SW 1271 (cell line): ENCODE results near the gene SEMA4G.
A peak's percentile ranks its signal among the peaks of the same experiment; 100 is the strongest.

Experiments used
- DNase-seq, 2 experiments: peaks; one replicate each; lab custom pipeline; 2025; lab: John Stamatoyannopoulos, UW

SEMA4G gene

DNA sequence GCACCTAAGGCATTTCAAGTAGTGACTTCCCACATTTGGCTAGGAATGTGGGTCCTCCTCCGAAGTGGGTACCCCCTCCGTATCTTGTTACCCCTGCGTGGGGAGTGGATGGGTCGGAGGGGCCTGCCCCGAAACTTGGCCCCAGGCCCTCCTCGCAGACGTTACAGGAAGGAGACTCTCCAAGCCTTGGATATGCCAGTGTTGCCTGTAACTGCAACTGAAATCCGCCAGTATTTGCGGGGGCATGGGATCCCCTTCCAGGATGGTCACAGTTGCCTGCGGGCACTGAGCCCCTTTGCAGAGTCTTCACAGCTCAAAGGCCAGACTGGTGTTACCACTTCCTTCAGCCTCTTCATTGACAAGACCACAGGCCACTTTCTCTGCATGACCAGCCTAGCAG lies 18.9 kb downstream of the SEMA4G start:
- no peak for DNase-seq

GRCh38 chr10:100989088-100989487 lies 19.8 kb downstream of the SEMA4G start:
- no peak for DNase-seq

DNA sequence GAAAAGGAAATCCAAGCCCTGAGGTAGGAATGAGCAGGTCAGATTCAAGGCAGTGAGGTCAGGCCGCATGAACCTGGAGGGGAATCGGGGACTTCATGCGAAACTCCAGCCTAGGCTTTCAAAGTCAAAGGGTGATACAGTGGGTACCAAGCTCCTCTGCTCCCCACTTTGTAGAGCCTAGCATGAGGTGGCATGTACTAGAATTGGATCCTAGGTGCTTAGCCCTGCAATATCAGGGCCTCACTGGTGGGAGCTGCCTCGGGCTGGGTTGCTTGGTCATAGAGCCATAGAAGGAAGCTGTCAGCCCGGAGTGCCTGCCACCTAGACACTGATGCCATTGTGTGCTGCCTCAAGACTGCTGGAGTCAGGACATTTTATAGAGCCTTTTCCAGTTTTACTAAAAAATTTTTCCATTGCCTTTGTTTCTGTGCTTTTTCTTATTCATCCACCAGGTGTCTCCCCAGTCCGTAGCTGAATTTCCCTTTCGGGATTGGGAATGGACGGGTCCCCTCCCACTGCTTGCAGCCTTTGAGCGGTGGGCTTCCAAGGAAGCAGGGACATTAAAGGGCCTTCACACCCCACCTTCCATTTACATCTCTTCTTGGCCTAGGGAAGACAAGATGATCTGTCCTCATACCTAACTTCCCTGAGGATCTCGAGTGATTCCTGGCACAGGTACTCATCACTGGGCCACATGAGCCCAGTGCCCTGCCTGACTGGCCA lies 24.8 kb downstream of the SEMA4G start:
- DNase-seq = peak in 1 of 2 experiments; percentile 32

- DNase-seq = no peak
These were observed 25.9 kb downstream of the SEMA4G start for GRCh38 chr10:100995181-100995580.

DNA sequence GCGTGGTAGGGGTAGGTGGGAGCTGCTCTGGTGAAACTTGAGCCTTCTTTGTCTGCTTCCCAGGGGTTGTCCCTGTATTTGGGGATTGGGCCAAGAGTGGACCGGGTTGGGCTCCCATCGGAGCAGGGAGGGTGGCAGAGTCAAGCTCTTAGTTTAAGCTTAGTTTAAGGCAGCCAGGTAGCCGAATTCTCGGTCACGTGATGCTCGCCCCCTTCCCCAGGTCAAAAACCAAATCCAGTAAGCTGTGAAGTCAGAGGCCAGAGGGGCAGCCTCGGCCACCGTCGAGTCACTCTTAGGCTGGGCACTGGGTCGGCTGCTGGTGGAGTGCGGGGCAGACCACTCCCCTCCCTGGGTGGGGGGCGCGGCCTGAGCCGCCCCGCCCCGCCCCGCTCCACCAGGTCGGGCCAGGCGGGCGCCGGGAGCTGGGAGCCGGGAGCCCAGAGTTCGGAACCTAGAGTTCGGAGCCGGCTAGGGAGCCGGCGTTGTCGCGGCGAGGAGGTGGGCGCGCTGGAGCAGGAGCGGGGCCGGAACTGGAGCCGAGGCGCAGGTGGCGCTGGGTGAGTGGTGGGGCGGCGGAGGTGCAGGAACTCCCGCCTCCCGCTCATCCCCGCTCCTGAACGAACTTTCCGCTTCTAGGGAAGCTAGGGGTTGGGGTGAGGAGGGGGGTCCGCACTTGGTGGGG lies 27.5 kb downstream of the SEMA4G start:
- DNase-seq = no peak

GRCh38 chr10:100997360-100998182 lies 28.3 kb downstream of the SEMA4G start:
- DNase-seq = peak; percentile 35 to 63

- peak in 1 of 2 experiments; percentile 44 for DNase-seq
These were observed 29.1 kb downstream of the SEMA4G start for GRCh38 chr10:100998183-100998990.

DNA sequence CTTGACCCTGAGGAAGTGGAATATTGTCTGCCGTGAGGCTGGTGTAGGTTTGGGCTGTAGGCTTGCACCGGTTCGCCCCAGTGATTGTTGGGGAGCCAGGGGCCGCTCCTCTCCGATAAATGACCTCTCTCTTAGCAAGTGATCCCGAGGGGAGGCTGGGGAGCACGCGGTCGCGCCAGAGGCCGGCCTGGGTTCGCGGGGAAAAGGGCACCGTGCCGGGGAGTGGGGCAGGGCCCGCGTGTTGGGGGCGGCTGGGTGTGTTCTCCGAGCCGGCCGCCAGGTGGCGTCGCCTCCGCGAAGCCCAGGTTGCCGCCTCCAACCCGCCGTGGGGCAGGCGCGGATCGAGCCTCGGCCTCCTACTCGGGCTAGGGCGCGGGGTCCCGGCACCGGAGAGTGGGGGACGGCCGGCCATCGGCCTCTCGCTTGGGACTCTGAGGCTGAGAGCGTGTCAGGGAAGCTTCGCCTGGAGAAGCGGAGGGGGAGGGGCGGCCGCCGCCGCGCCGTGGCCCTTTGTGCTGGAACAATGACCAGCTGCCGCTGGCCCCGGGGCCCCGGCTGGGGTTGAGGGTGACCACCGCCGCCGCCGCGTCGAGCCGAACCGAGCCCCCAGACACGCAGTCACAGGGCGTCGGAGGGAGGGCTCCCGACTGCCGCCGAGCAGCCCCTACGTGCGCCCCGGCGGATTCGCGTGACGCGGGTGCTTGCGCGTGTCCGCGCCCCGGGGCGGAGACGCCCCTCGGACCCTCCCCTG lies 29.9 kb downstream of the SEMA4G start:
- DNase-seq = peak in 1 of 2 experiments; percentile 43

DNA sequence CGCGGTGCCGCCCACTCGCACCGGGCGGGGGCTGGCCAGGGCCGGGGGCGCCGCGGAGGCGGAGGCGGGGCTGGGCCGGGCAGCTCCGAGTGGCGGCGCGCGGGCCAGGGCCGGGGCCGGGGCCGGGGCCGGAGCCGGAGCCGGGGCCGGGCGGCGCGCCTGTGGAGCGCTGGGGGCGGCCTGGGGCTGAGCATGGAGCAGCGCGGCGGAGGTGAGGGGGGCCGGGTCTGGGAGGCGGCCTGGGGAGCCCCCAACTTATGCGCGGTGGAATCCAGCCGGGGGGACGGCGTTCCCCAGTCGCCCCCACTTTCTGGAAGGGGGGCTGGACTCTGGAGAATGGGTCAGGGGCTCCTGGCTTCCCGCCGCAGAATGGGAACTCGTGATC lies 30.4 kb downstream of the SEMA4G start, which contains the start of gene LZTS2:
Gene LZTS2 (plus strand): TSS at position 67 of the 385 bp plus-strand sequence. CDS start 2,731 bp downstream, outside the sequence.
- DNase-seq = no peak

DNA sequence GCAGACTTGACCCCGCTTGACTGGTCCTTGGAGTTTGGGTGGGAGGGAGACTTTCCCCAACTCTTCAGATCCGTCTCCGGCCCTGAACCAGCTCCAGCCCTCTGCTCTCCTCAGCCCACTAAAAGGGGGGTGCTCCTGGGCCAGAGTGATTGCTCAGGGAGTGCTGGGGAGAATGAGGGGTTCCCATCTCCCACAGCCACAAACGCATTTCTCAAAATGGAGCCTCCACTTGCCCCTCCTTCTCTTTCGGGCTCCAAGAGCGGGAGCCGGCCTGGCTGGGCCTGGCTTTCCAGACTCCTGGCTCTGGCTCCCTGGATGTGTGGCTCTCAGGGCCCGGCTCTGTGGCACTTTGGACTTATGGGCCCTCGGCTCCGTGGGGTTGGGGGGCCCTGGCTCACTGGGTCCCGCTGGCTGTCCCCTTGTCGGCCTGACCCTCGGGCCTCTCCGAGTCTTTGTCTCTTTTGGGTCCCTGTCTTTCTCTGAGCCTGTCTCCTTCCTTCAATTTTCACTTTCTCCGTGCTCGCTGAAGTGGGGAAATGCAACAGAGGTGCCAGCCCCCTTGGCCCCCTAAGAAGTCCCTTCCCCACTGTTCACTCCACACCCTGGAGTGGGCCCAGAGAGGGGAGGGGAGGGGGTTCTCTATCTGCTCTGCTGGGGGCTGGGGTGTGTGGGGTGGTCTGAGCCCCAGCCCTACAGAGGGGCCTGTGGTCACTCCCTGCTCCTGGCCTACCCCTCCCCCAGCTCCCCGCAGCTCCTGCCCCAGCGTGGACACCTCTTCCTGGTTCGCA lies 31.0 kb downstream of the SEMA4G start:
- DNase-seq = no peak

GRCh38 chr10:101000915-101001658 lies 31.8 kb downstream of the SEMA4G start:
- DNase-seq = no peak

GRCh38 chr10:101001659-101002035 lies 32.3 kb downstream of the SEMA4G start:
- no peak for DNase-seq

GRCh38 chr10:101002456-101002855 lies 33.2 kb downstream of the SEMA4G start:
- DNase-seq = no peak

GRCh38 chr10:101003639-101004206 lies 34.4 kb downstream of the SEMA4G start:
- DNase-seq = no peak

DNA sequence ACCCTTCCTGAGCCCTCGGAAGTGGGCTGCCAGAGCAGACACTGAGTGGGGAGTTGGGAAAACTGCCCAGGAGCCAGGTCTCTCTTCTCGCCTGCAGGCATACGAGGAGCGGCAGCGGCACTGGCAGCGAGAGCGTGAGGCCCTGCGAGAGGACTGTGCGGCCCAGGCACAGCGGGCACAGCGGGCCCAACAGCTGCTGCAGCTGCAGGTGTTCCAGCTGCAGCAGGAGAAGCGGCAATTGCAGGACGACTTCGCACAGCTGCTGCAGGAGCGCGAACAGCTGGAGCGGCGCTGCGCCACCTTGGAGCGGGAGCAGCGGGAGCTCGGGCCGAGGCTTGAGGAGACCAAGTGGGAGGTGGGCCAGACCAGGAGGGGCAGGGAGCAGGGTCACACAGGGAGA lies 36.1 kb downstream of the SEMA4G start:
- DNase-seq = no peak

- DNase-seq = no peak
These were observed 36.7 kb downstream of the SEMA4G start for GRCh38 chr10:101005869-101006567.

- DNase-seq = no peak
These were observed 37.3 kb downstream of the SEMA4G start for GRCh38 chr10:101006593-101007098.

- DNase-seq = no peak
These were observed 37.9 kb downstream of the SEMA4G start for GRCh38 chr10:101007099-101007711.
